Endothelial cell of umbilical vein (primary cell): ENCODE results near the gene GNB1L.
A peak's percentile ranks its signal among the peaks of the same experiment; 100 is the strongest.

Experiments
- EZH2 ChIP-seq: IDR thresholded peaks from 2 replicates; pipeline ENCODE4 v1.6.1; 2012; ENCODE audit warnings: borderline replicate concordance, low read depth, mild to moderate bottlenecking, moderate library complexity, low read length, inconsistent platforms; ENCODE audit not compliant: severe bottlenecking
- JUN ChIP-seq: IDR thresholded peaks from 2 replicates; pipeline ENCODE4 v1.6.1; 2011; ENCODE audit warnings: borderline replicate concordance, low read depth; ENCODE audit not compliant: insufficient read length, insufficient read depth
- MYC ChIP-seq: IDR thresholded peaks from one replicate; pipeline ENCODE4 v1.6.1; 2011; ENCODE audit warnings: mild to moderate bottlenecking, low read depth, low read length
- POLR2A ChIP-seq: IDR thresholded peaks from 2 replicates; pipeline ENCODE4 v1.6.1; 2012; ENCODE audit warnings: low read depth, mild to moderate bottlenecking, control low read depth, low read length
- POLR2AphosphoS5 ChIP-seq: IDR thresholded peaks from 2 replicates; pipeline ENCODE4 v1.6.1; 2012; ENCODE audit warnings: low read depth, mild to moderate bottlenecking, control low read depth, low read length, moderate library complexity; ENCODE audit not compliant: insufficient read depth
- TF ChIP-seq, protein P1 (sequence below), 2 donors: IDR thresholded peaks; 1 replicate in 1 of 2; 2 replicates in 1 of 2; pipeline ENCODE4 v1.5.1; 2011; ENCODE audit warnings: low read length in 2 of 2, mild to moderate bottlenecking in 2 of 2, moderate library complexity in 2 of 2, control low read depth in 1 of 2, inconsistent platforms in 1 of 2, low read depth in 1 of 2; ENCODE audit not compliant: insufficient read depth in 1 of 2; ENCODE audit errors: extremely low read depth in 1 of 2
- TF ChIP-seq, protein P2 (sequence below): IDR thresholded peaks from 2 replicates; pipeline ENCODE4 v1.6.1; 2011; ENCODE audit not compliant: insufficient read depth, insufficient read length

DNA sequence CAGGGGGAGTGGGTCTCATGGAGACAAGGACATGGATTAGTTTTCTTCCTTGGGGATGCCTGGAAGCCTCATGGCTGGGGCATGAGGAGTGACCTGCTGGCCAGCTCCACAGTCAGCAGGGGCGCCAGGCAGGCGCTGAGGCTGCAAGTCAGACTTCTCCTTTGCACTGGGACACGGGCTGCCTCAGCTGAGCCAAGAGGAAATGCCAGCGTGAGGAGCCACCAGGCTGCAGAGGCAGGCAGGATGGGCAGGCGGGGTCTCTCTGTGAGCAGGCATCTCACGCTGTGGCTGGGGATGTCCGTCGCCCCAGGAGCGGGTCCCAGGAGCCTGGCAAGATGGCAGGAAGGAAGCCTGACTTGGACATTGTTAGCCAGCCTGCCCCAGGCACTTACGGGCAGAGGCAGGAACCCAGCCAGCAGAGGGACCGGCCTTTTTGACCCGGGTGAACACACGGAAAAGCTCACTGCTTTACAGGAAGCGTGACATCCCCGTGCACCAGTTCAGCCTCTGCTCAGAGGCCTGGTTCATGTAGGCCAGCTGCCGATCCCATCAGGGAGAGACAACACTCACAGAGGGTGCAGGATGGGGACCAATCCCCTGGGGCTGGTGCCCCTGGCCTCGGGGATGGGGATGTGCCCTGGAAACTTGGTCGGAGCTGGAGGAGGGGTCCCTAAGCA is 10.2 kb downstream of the GNB1L start:
- TF ChIP-seq, protein P1, sequence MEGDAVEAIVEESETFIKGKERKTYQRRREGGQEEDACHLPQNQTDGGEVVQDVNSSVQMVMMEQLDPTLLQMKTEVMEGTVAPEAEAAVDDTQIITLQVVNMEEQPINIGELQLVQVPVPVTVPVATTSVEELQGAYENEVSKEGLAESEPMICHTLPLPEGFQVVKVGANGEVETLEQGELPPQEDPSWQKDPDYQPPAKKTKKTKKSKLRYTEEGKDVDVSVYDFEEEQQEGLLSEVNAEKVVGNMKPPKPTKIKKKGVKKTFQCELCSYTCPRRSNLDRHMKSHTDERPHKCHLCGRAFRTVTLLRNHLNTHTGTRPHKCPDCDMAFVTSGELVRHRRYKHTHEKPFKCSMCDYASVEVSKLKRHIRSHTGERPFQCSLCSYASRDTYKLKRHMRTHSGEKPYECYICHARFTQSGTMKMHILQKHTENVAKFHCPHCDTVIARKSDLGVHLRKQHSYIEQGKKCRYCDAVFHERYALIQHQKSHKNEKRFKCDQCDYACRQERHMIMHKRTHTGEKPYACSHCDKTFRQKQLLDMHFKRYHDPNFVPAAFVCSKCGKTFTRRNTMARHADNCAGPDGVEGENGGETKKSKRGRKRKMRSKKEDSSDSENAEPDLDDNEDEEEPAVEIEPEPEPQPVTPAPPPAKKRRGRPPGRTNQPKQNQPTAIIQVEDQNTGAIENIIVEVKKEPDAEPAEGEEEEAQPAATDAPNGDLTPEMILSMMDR (IDR thresholded peaks at IDR 0.05; ENCODE audit: extremely low read depth in 1 of 2, insufficient read depth in 1 of 2, low read depth in 1 of 2, low read length in 2 of 2), result peak; percentile 17 to 39
- TF ChIP-seq POLR2AphosphoS5, result peak; percentile 69
- TF ChIP-seq POLR2A, result no peak
- no peak for TF ChIP-seq EZH2
- TF ChIP-seq, protein P2, sequence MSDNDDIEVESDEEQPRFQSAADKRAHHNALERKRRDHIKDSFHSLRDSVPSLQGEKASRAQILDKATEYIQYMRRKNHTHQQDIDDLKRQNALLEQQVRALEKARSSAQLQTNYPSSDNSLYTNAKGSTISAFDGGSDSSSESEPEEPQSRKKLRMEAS, result peak; percentile 15
- TF ChIP-seq MYC, result no peak
- no peak for TF ChIP-seq JUN
